HG03354 (cell line): ENCODE results near the gene PIPOX.
"Not testable (repeated sequence)": the region's sequence is repeated elsewhere in the genome, so short reads cannot be mapped to it uniquely, and the experiment has no call there.

Experiments
- ATAC-seq: cut with Tn5 transposase; IDR thresholded peaks from one replicate; pipeline ENCODE4 v1.9.1; 2021; ENCODE audit warnings: mild to moderate bottlenecking; ENCODE audit not compliant: unreplicated experiment, poor library complexity, severe bottlenecking

PIPOX gene

GRCh38 chr17:29070781-29071180 lies 27.8 kb downstream of the PIPOX start:
- ATAC-seq: no peak

- ATAC-seq: no peak
Measured at GRCh38 chr17:29071303-29071702, 28.4 kb downstream of the PIPOX start.

- no peak for ATAC-seq
Measured at GRCh38 chr17:29073045-29073444, 30.1 kb downstream of the PIPOX start.

GRCh38 chr17:29073520-29073919 lies 30.6 kb downstream of the PIPOX start:
- ATAC-seq: no peak

GRCh38 chr17:29074488-29074887 lies 31.5 kb downstream of the PIPOX start:
- no peak for ATAC-seq

GRCh38 chr17:29076087-29076486 lies 33.1 kb downstream of the PIPOX start:
- ATAC-seq: no peak

- ATAC-seq: no peak
Measured at GRCh38 chr17:29076722-29077121, 33.8 kb downstream of the PIPOX start.

GRCh38 chr17:29077320-29077719 lies 34.4 kb downstream of the PIPOX start:
- no peak for ATAC-seq

- ATAC-seq: no peak
Measured at GRCh38 chr17:29078183-29079045, 35.5 kb downstream of the PIPOX start.

GRCh38 chr17:29079433-29079832 lies 36.5 kb downstream of the PIPOX start:
- ATAC-seq: no peak

GRCh38 chr17:29079887-29080286 lies 36.9 kb downstream of the PIPOX start:
- ATAC-seq: no peak

- ATAC-seq: no peak
Measured at GRCh38 chr17:29080323-29080722, 37.4 kb downstream of the PIPOX start.

- no peak for ATAC-seq
Measured at GRCh38 chr17:29080965-29081364, 38.0 kb downstream of the PIPOX start.

GRCh38 chr17:29084541-29085146 lies 41.7 kb downstream of the PIPOX start:
- no peak for ATAC-seq

- no peak for ATAC-seq
Measured at GRCh38 chr17:29085223-29085622, 42.3 kb downstream of the PIPOX start.

- no peak for ATAC-seq
Measured at GRCh38 chr17:29086628-29087332, 43.8 kb downstream of the PIPOX start.

GRCh38 chr17:29088782-29089181 lies 45.8 kb downstream of the PIPOX start:
- not testable (repeated sequence) for ATAC-seq

GRCh38 chr17:29089601-29090044 lies 46.7 kb downstream of the PIPOX start:
- ATAC-seq: no peak

- no peak for ATAC-seq
Measured at GRCh38 chr17:29090108-29090507, 47.2 kb downstream of the PIPOX start.

- no peak for ATAC-seq
Measured at GRCh38 chr17:29090750-29091605, 48.0 kb downstream of the PIPOX start.
